ENCODE data around the gene TMEM86B.

TMEM86B gene, protein sequence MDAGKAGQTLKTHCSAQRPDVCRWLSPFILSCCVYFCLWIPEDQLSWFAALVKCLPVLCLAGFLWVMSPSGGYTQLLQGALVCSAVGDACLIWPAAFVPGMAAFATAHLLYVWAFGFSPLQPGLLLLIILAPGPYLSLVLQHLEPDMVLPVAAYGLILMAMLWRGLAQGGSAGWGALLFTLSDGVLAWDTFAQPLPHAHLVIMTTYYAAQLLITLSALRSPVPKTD

DNA sequence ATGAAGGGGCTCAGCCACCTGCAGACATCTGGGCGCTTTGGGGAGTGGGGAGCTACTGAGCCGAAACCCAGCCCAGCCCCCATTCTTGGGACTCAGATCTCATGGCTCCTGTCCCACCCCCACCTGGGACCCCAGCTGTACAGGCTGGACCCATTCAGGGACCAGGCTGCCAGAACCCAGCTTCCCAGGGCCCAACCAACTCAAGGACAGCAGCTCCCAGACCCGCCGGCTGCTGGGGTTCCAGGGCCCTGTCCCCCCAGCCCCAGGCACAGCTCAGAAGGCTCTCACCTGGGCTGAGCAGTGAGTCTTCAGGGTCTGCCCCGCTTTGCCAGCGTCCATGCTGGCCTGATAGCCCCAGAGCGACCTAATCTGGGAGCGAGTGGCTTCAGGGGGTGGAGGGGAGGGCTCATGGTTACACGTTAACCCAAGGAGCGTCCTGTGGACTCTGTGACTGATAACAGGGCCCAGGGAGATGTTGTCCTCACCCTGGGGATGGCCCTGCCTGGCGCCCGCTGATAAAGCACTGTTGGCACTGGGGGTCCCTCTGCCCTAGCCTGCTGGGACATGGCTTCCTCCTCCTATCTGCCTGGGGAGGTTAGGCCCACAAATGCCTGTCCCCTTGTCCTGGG, at the start of gene TMEM86B:
Gene TMEM86B (minus strand): TSS at position 361 of the 629 bp plus-strand sequence. CDS start 22 bp downstream, at position 339.
- POLR2A ChIA-PET, result no interaction called here
- no peak for TF ChIP-seq ZBTB21 (tag by site-specific recombination; IDR thresholded peaks at IDR 0.05)
- no peak for TF ChIP-seq ZNF404 (tag by site-specific recombination; IDR thresholded peaks at IDR 0.05)
- TF ChIP-seq, protein P1, sequence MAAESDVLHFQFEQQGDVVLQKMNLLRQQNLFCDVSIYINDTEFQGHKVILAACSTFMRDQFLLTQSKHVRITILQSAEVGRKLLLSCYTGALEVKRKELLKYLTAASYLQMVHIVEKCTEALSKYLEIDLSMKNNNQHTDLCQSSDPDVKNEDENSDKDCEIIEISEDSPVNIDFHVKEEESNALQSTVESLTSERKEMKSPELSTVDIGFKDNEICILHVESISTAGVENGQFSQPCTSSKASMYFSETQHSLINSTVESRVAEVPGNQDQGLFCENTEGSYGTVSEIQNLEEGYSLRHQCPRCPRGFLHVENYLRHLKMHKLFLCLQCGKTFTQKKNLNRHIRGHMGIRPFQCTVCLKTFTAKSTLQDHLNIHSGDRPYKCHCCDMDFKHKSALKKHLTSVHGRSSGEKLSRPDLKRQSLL (tag by site-specific recombination; IDR thresholded peaks at IDR 0.05), result no peak
- TF ChIP-seq ZNF768 (tag by site-specific recombination; IDR thresholded peaks at IDR 0.05), result no peak
- TF ChIP-seq, protein P2, sequence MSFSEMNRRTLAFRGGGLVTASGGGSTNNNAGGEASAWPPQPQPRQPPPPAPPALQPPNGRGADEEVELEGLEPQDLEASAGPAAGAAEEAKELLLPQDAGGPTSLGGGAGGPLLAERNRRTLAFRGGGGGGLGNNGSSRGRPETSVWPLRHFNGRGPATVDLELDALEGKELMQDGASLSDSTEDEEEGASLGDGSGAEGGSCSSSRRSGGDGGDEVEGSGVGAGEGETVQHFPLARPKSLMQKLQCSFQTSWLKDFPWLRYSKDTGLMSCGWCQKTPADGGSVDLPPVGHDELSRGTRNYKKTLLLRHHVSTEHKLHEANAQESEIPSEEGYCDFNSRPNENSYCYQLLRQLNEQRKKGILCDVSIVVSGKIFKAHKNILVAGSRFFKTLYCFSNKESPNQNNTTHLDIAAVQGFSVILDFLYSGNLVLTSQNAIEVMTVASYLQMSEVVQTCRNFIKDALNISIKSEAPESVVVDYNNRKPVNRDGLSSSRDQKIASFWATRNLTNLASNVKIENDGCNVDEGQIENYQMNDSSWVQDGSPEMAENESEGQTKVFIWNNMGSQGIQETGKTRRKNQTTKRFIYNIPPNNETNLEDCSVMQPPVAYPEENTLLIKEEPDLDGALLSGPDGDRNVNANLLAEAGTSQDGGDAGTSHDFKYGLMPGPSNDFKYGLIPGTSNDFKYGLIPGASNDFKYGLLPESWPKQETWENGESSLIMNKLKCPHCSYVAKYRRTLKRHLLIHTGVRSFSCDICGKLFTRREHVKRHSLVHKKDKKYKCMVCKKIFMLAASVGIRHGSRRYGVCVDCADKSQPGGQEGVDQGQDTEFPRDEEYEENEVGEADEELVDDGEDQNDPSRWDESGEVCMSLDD (tag by site-specific recombination; IDR thresholded peaks at IDR 0.05), result no peak
- no peak for TF ChIP-seq ZNF777 (tag by site-specific recombination; IDR thresholded peaks at IDR 0.05; ENCODE audit: borderline replicate concordance)
- TF ChIP-seq ZNF707 (tag by site-specific recombination; IDR thresholded peaks at IDR 0.05), result no peak
- no peak for TF ChIP-seq ZNF24 (tag by site-specific recombination; IDR thresholded peaks at IDR 0.05)
- TF ChIP-seq ZBTB48 (tag by site-specific recombination; IDR thresholded peaks at IDR 0.05), result no peak
- no peaks in the 10 kb centered on the region for H3K4me1 ChIP-seq (ENCODE audit: control insufficient read depth, insufficient read depth, low read length)
- no peaks in the 10 kb centered on the region for H3K9me3 ChIP-seq (ENCODE audit: control insufficient read depth, insufficient read depth, low read depth, low read length)
- peaks cover 0 to 69% of the 10 kb centered on the region in 2 experiments; a peak in 2 of 3 replicates for H3K36me3 ChIP-seq (ENCODE audit: control insufficient read depth in 2 of 2, insufficient read depth in 1 of 2, low read length in 2 of 2)
- CTCF ChIA-PET, result interaction anchor here (0.7 kb wide), 2 partner anchors 15 to 189 kb away, joined by 3 read pairs; no protein-coding TSS in a partner anchor
- no peak within 1 kb of the TSS for H3K4me3 ChIP-seq (ENCODE audit: low read depth, low read length)
- H3K27ac ChIP-seq (ENCODE audit: extremely low read depth, low read depth, low read length), result no peak within 1 kb of the TSS

DNA sequence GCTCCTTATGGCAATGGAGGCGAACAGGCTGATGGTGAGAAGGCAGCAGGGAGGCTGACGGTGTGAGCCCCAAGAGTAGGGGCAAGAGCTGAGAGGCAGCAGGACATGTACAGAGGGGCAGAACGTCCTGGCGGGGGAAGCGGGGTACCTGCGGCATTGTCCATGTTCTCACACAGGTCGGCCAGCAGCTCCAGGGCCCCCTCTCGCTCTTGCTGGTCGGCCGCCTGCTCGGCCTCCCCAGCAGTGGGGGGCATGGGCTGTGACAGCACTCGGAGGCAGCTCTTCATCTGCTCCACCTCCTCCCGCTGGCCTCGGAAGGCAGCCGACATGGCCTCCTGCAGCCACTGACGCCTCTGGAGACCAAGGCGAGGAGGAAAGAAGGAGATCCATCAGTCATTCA, 48.9 kb upstream of the TMEM86B start:
- Histone ChIP-seq H3K9me3 (ENCODE audit: control insufficient read depth, insufficient read depth, low read depth, low read length) (no peaks in the 10 kb centered on the region), H3K36me3 (ENCODE audit: control insufficient read depth in 2 of 2, insufficient read depth in 1 of 2, low read length in 2 of 2) (peaks cover 4 to 44% of the 10 kb centered on the region in 2 experiments; a peak in 2 of 3 replicates), H3K4me3 (ENCODE audit: low read depth, low read length) (no peak overlapping the region), H3K27ac (ENCODE audit: extremely low read depth, low read depth, low read length) (no peak overlapping the region), H3K4me1 (ENCODE audit: control insufficient read depth, insufficient read depth, low read length) (peaks cover 12% of the 10 kb centered on the region)
- CTCF ChIA-PET, result interaction anchor here (0.6 to 1.5 kb wide), 3 partner anchors 8 to 24 kb away, joined by 3 to 5 read pairs (median 3); no protein-coding TSS in a partner anchor
- POLR2A ChIA-PET, result interaction anchor here (1.0 to 3.2 kb wide), 2 partner anchors 18 to 130 kb away, joined by 3 to 16 read pairs; partner anchors contain the start of genes PPP6R1 and UBE2S
- TF ChIP-seq ZNF302 (tag by site-specific recombination; IDR thresholded peaks at IDR 0.05; ENCODE audit: low read depth) (no peak), ZNF433 (tag by site-specific recombination; IDR thresholded peaks at IDR 0.05; ENCODE audit: low read depth) (no peak), ZNF394 (tag by site-specific recombination; IDR thresholded peaks at IDR 0.05; ENCODE audit: borderline replicate concordance) (no peak), ZNF221 (tag by site-specific recombination; IDR thresholded peaks at IDR 0.05; ENCODE audit: borderline replicate concordance) (no peak), ZNF596 (tag by site-specific recombination; IDR thresholded peaks at IDR 0.05) (no peak), ZNF549 (tag by site-specific recombination; IDR thresholded peaks at IDR 0.05) (no peak), FEZF1 (tag by site-specific recombination; IDR thresholded peaks at IDR 0.05) (no peak), ZNF76 (tag by site-specific recombination; IDR thresholded peaks at IDR 0.05; ENCODE audit: borderline replicate concordance, low read depth) (no peak), ZNF174 (tag by site-specific recombination; IDR thresholded peaks at IDR 0.05) (no peak), ZNF544 (tag by site-specific recombination; IDR thresholded peaks at IDR 0.05) (no peak), ZNF274 (IDR thresholded peaks at IDR 0.05; ENCODE audit: low read length) (no peak), ZNF274 (tag by site-specific recombination; IDR thresholded peaks at IDR 0.05; ENCODE audit: borderline replicate concordance) (no peak), ZFP37 (tag by site-specific recombination; IDR thresholded peaks at IDR 0.05) (no peak), ZNF416 (tag by site-specific recombination; IDR thresholded peaks at IDR 0.05) (no peak)
- TF ChIP-seq, protein P3, sequence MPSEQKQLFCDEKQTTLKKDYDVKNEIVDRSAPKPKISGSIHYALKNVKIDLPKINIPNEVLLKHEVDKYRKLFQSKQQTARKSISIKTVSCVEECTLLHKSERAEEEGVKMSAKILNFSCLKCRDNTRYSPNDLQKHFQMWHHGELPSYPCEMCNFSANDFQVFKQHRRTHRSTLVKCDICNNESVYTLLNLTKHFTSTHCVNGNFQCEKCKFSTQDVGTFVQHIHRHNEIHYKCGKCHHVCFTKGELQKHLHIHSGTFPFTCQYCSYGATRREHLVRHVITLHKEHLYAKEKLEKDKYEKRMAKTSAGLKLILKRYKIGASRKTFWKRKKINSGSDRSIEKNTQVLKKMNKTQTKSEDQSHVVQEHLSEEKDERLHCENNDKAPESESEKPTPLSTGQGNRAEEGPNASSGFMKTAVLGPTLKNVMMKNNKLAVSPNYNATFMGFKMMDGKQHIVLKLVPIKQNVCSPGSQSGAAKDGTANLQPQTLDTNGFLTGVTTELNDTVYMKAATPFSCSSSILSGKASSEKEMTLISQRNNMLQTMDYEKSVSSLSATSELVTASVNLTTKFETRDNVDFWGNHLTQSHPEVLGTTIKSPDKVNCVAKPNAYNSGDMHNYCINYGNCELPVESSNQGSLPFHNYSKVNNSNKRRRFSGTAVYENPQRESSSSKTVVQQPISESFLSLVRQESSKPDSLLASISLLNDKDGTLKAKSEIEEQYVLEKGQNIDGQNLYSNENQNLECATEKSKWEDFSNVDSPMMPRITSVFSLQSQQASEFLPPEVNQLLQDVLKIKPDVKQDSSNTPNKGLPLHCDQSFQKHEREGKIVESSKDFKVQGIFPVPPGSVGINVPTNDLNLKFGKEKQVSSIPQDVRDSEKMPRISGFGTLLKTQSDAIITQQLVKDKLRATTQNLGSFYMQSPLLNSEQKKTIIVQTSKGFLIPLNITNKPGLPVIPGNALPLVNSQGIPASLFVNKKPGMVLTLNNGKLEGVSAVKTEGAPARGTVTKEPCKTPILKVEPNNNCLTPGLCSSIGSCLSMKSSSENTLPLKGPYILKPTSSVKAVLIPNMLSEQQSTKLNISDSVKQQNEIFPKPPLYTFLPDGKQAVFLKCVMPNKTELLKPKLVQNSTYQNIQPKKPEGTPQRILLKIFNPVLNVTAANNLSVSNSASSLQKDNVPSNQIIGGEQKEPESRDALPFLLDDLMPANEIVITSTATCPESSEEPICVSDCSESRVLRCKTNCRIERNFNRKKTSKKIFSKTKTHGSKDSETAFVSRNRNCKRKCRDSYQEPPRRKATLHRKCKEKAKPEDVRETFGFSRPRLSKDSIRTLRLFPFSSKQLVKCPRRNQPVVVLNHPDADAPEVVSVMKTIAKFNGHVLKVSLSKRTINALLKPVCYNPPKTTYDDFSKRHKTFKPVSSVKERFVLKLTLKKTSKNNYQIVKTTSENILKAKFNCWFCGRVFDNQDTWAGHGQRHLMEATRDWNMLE (tag by site-specific recombination; conservative IDR thresholded peaks at IDR 0.05; ENCODE audit: low read depth), result no peak
